HL-60 (cell line): ENCODE data around the gene COMMD8.
"Not testable (repeated sequence)": the region's sequence is repeated elsewhere in the genome, so short reads cannot be mapped to it uniquely, and the experiment has no call there.

Experiments used
- DNase-seq, 2 experiments: peaks; one replicate each; pipeline ENCODE4 v3.0.0-alpha.2; 2010 to 2020; ENCODE audit warnings: low read depth in 1 of 2, low spot score in 1 of 2
- H3K27ac ChIP-seq: fragments of 250-450 bp; sonication (Bioruptor Pico); replicated peaks from 2 replicates; pipeline ENCODE4 v1.5.1; 2020; ENCODE audit warnings: mild to moderate bottlenecking, moderate library complexity
- H3K27me3 ChIP-seq: fragments of 250-450 bp; sonication (Bioruptor Pico); 2 replicates; pipeline ENCODE4 v1.5.1; 2021; ENCODE audit warnings: mild to moderate bottlenecking, moderate library complexity; ENCODE audit not compliant: insufficient read depth, poor library complexity, severe bottlenecking
- H3K4me3 ChIP-seq: replicated peaks from 2 replicates; pipeline ENCODE4 v1.5.1; 2011; ENCODE audit warnings: mild to moderate bottlenecking, control low read depth, low read length; ENCODE audit not compliant: insufficient read depth
- CTCF ChIP-seq: IDR thresholded peaks from one replicate; pipeline ENCODE4 v1.5.1; 2011; ENCODE audit warnings: low read length, control low read depth, inconsistent platforms; ENCODE audit not compliant: insufficient read depth
- GABPA ChIP-seq: IDR thresholded peaks from 2 replicates; pipeline ENCODE4 v1.6.1; 2012; ENCODE audit warnings: low read depth
- POLR2AphosphoS5 ChIP-seq: IDR thresholded peaks from 2 replicates; pipeline ENCODE4 v1.6.1; 2012; ENCODE audit warnings: low read depth
- REST ChIP-seq: IDR thresholded peaks from 2 replicates; pipeline ENCODE4 v1.6.1; 2012; ENCODE audit warnings: low read depth; ENCODE audit not compliant: insufficient replicate concordance
- SPI1 ChIP-seq: IDR thresholded peaks from 2 replicates; pipeline ENCODE4 v1.6.1; 2012; ENCODE audit warnings: low read depth, mild to moderate bottlenecking, borderline replicate concordance

The COMMD8 gene

GRCh38 chr4:47494124-47494430 is 30.6 kb upstream of the COMMD8 start:
- Histone ChIP-seq H3K27me3 (no peaks in the 10 kb centered on the region), H3K4me3 (no peak overlapping the region), H3K27ac (no peak overlapping the region)
- TF ChIP-seq SPI1 (no peak), CTCF (no peak), GABPA (no peak), REST (no peak)
- no peak for DNase-seq

GRCh38 chr4:47493238-47494123 is 30.0 kb upstream of the COMMD8 start:
- no peaks in the 10 kb centered on the region for H3K27me3 ChIP-seq
- no peak for DNase-seq
- TF ChIP-seq GABPA (no peak), CTCF (no peak), SPI1 (no peak)
- H3K27ac ChIP-seq, result no peak overlapping the region
- H3K4me3 ChIP-seq, result no peak overlapping the region

GRCh38 chr4:47490550-47490949 is 27.0 kb upstream of the COMMD8 start:
- Histone ChIP-seq H3K27me3 (no peaks in the 10 kb centered on the region), H3K4me3 (no peak overlapping the region), H3K27ac (no peak overlapping the region)
- TF ChIP-seq CTCF (peak; percentile 22), REST (no peak)
- DNase-seq, result peak in 1 of 2 experiments; percentile 11

- no peak for TF ChIP-seq SPI1
- no peak for TF ChIP-seq GABPA
- TF ChIP-seq POLR2AphosphoS5, result no peak
- no peak for TF ChIP-seq CTCF
- no peak for TF ChIP-seq REST
- H3K27me3 ChIP-seq, result no peaks in the 10 kb centered on the region
- H3K4me3 ChIP-seq, result no peak overlapping the region
- no peak for DNase-seq
- no peak overlapping the region for H3K27ac ChIP-seq
Measured at GRCh38 chr4:47488706-47489105, 25.2 kb upstream of the COMMD8 start.

- not testable (repeated sequence) for DNase-seq, H3K27ac ChIP-seq, H3K4me3 ChIP-seq, H3K27me3 ChIP-seq
Measured at GRCh38 chr4:47486727-47487126, 23.2 kb upstream of the COMMD8 start.
